IMR-90 (cell line): Measurements from ENCODE around the gene LAS1L. TPM values are rescaled to one million over a fixed set of nuclear protein-coding genes. Genes with fewer than 3 reads are reported as not detected.

Experiments used
- ATAC-seq: fragments of 200-7000 bp; cut with Tn5 transposase; 2 replicates; pipeline ENCODE4 v1.9.1; 2020; ENCODE audit warnings: low read depth, mild to moderate bottlenecking, moderate library complexity
- BruUV-seq: library from RNA; stranded (reverse); fragments of 400-500 nt; replicated peaks from 2 replicates; lab custom pipeline; 2021; lab: Mats Ljungman, UMichigan
- CTCF ChIA-PET: fragments of 300-600 bp; formaldehyde crosslinking; extraction: SDS; loops from one replicate; lab custom pipeline; 2021; ENCODE audit warnings: antibody characterized with exemption; lab: Yijun Ruan, JAX
- POLR2A ChIA-PET: fragments of 300-600 bp; sonication (Branson Sonifier 250); formaldehyde crosslinking; loops from one replicate; lab custom pipeline; 2022; ENCODE audit warnings: antibody characterized with exemption; ENCODE audit not compliant: unreplicated experiment; lab: Charles Lee
- DNase-seq: peaks from one replicate; pipeline ENCODE4 v3.0.0; 2013
- H2AFZ ChIP-seq: replicated peaks from 2 replicates; pipeline ENCODE3; 2013; ENCODE audit warnings: low read length, mild to moderate bottlenecking; ENCODE audit not compliant: poor library complexity
- H2AK5ac ChIP-seq: 2 replicates; pipeline ENCODE4 v1.6.1; 2013; ENCODE audit warnings: low read depth, low read length, inconsistent platforms
- H2AK9ac ChIP-seq: replicated peaks from 2 replicates; pipeline ENCODE3; 2013; ENCODE audit warnings: mild to moderate bottlenecking, low read depth, low read length, moderate library complexity; ENCODE audit not compliant: poor library complexity
- H2BK120ac ChIP-seq: 2 replicates; pipeline ENCODE4 v1.6.1; 2013; ENCODE audit warnings: low read depth, low read length, inconsistent platforms
- H2BK15ac ChIP-seq: 3 replicates; pipeline ENCODE4 v1.6.1; 2013; ENCODE audit warnings: low read depth, low read length, inconsistent platforms
- H2BK20ac ChIP-seq: 2 replicates; pipeline ENCODE4 v1.6.1; 2013; ENCODE audit warnings: low read depth, mild to moderate bottlenecking, inconsistent platforms, low read length, moderate library complexity
- H2BK5ac ChIP-seq: 2 replicates; pipeline ENCODE4 v1.6.1; 2013; ENCODE audit warnings: mild to moderate bottlenecking, low read depth, low read length, inconsistent platforms; ENCODE audit not compliant: poor library complexity, severe bottlenecking
- H3K14ac ChIP-seq: replicated peaks from 2 replicates; pipeline ENCODE4 v1.6.1; 2013; ENCODE audit warnings: low read depth, low read length, inconsistent platforms
- H3K18ac ChIP-seq: 2 replicates; pipeline ENCODE4 v1.6.1; 2013; ENCODE audit warnings: low read depth, low read length, control low read depth
- H3K23ac ChIP-seq: 2 replicates; pipeline ENCODE4 v1.6.1; 2013; ENCODE audit warnings: low read depth, low read length, inconsistent platforms
- H3K27ac ChIP-seq: 2 replicates; pipeline ENCODE4 v1.5.1; 2013; ENCODE audit warnings: mild to moderate bottlenecking, control low read depth, low read length; ENCODE audit not compliant: insufficient read depth
- H3K27me3 ChIP-seq: 2 replicates; pipeline ENCODE4 v1.6.1; 2013; ENCODE audit warnings: low read length; ENCODE audit not compliant: control insufficient read depth, insufficient read depth
- H3K36me3 ChIP-seq: 2 replicates; pipeline ENCODE4 v1.6.1; 2013; ENCODE audit warnings: low read length, mixed read lengths; ENCODE audit not compliant: control insufficient read depth, insufficient read depth
- H3K4ac ChIP-seq: 2 replicates; pipeline ENCODE4 v1.6.1; 2013; ENCODE audit warnings: low read depth, low read length, inconsistent platforms
- H3K4me1 ChIP-seq: 2 replicates; pipeline ENCODE4 v1.6.1; 2013; ENCODE audit warnings: low read length, mixed read lengths; ENCODE audit not compliant: control insufficient read depth, insufficient read depth
- H3K4me2 ChIP-seq: 2 replicates; pipeline ENCODE4 v1.6.1; 2013; ENCODE audit warnings: low read depth, mild to moderate bottlenecking, control low read depth, low read length, moderate library complexity
- H3K4me3 ChIP-seq: 2 replicates; pipeline ENCODE4 v1.5.1; 2013; ENCODE audit warnings: low read depth, mild to moderate bottlenecking, control low read depth, low read length, moderate library complexity; ENCODE audit not compliant: insufficient read depth
- H3K56ac ChIP-seq: 2 replicates; pipeline ENCODE4 v1.6.1; 2013; ENCODE audit warnings: low read length, inconsistent platforms; ENCODE audit not compliant: insufficient read depth; ENCODE audit errors: extremely low read depth
- H3K79me1 ChIP-seq, 2 experiments: 2 replicates each; pipeline ENCODE4 v1.6.1; 2013; ENCODE audit warnings: low read length in 2 of 2, inconsistent platforms in 1 of 2, low read depth in 1 of 2
- H3K9ac ChIP-seq: 2 replicates; pipeline ENCODE4 v1.6.1; 2013; ENCODE audit warnings: low read depth, low read length, control low read depth
- H3K9me1 ChIP-seq: 2 replicates; pipeline ENCODE4 v1.6.1; 2013; ENCODE audit warnings: low read length, inconsistent platforms; ENCODE audit not compliant: insufficient read depth
- H3K9me3 ChIP-seq: 2 replicates; pipeline ENCODE4 v1.6.1; 2013; ENCODE audit warnings: low read length; ENCODE audit not compliant: control insufficient read depth, insufficient read depth
- H4K20me1 ChIP-seq: 2 replicates; pipeline ENCODE4 v1.6.1; 2013; ENCODE audit warnings: low read length, inconsistent platforms; ENCODE audit not compliant: insufficient read depth
- H4K5ac ChIP-seq: 2 replicates; pipeline ENCODE4 v1.6.1; 2013; ENCODE audit warnings: mild to moderate bottlenecking, low read depth, low read length, control low read depth
- H4K8ac ChIP-seq, 2 experiments: 2 replicates each; pipeline ENCODE4 v1.6.1; 2013; ENCODE audit warnings: low read depth in 2 of 2, low read length in 2 of 2, control low read depth in 1 of 2, inconsistent platforms in 1 of 2
- H4K91ac ChIP-seq: 2 replicates; pipeline ENCODE4 v1.6.1; 2013; ENCODE audit warnings: low read depth, low read length, inconsistent platforms; ENCODE audit not compliant: insufficient read depth
- BHLHE40 ChIP-seq: fragments of 150-350 bp; IDR thresholded peaks from 2 replicates; pipeline ENCODE4 v1.6.1; 2016; ENCODE audit warnings: mild to moderate bottlenecking, low read depth, low read length
- CEBPB ChIP-seq: IDR thresholded peaks from 2 replicates; pipeline ENCODE4 v1.6.1; 2012; ENCODE audit warnings: low read depth, low read length, improper control_type of control experiment
- CHD1 ChIP-seq: IDR thresholded peaks from 2 replicates; pipeline ENCODE4 v1.6.1; 2012; ENCODE audit warnings: low read depth, low read length, improper control_type of control experiment
- CTCF ChIP-seq: conservative IDR thresholded peaks from 2 replicates; pipeline ENCODE4 v1.5.1; 2012; ENCODE audit warnings: mild to moderate bottlenecking, low read depth, low read length, improper control_type of control experiment
- ELK1 ChIP-seq: fragments of 150-350 bp; IDR thresholded peaks from 2 replicates; pipeline ENCODE4 v1.6.1; 2016; ENCODE audit warnings: low read depth, mild to moderate bottlenecking, low read length, moderate library complexity, borderline replicate concordance
- FOS ChIP-seq: fragments of 150-350 bp; IDR thresholded peaks from 2 replicates; pipeline ENCODE4 v1.6.1; 2016; ENCODE audit warnings: low read depth, low read length
- MAFK ChIP-seq: IDR thresholded peaks from 2 replicates; pipeline ENCODE4 v1.6.1; 2012; ENCODE audit warnings: low read depth, low read length, improper control_type of control experiment
- MAZ ChIP-seq: IDR thresholded peaks from 2 replicates; pipeline ENCODE4 v1.6.1; 2012; ENCODE audit warnings: low read depth, mild to moderate bottlenecking, low read length, improper control_type of control experiment, moderate library complexity, borderline replicate concordance
- MXI1 ChIP-seq: IDR thresholded peaks from 2 replicates; pipeline ENCODE4 v1.6.1; 2012; ENCODE audit warnings: low read depth, mild to moderate bottlenecking, low read length, moderate library complexity, borderline replicate concordance
- NFE2L2 ChIP-seq: fragments of 150-350 bp; IDR thresholded peaks from 2 replicates; pipeline ENCODE4 v1.6.1; 2016; ENCODE audit warnings: low read depth, mild to moderate bottlenecking, low read length
- POLR2A ChIP-seq: IDR thresholded peaks from 2 replicates; pipeline ENCODE4 v1.6.1; 2012; ENCODE audit warnings: mild to moderate bottlenecking, low read depth, low read length
- RAD21 ChIP-seq: IDR thresholded peaks from 2 replicates; pipeline ENCODE4 v1.6.1; 2012; ENCODE audit warnings: low read length, improper control_type of control experiment
- RCOR1 ChIP-seq: IDR thresholded peaks from 2 replicates; pipeline ENCODE4 v1.6.1; 2012; ENCODE audit warnings: mild to moderate bottlenecking, low read length, improper control_type of control experiment; ENCODE audit not compliant: insufficient replicate concordance
- RFX5 ChIP-seq: IDR thresholded peaks from 2 replicates; pipeline ENCODE4 v1.8.0; 2012; ENCODE audit warnings: low read depth, mild to moderate bottlenecking, low read length, moderate library complexity
- SMC3 ChIP-seq: fragments of 150-350 bp; IDR thresholded peaks from 2 replicates; pipeline ENCODE4 v1.6.1; 2016; ENCODE audit warnings: low read depth, mild to moderate bottlenecking, antibody characterized with exemption, low read length, moderate library complexity
- USF2 ChIP-seq: fragments of 150-350 bp; IDR thresholded peaks from 2 replicates; pipeline ENCODE4 v1.6.1; 2017; ENCODE audit warnings: mild to moderate bottlenecking, antibody characterized with exemption, low read length, low read depth
- WGBS, 2 experiments: methylation state at CpG; one replicate each; pipeline versions ENCODE4 v1.1.5 to v1.1.7; 2013; ENCODE audit warnings: missing lambda C conversion rate in 2 of 2; ENCODE audit not compliant: insufficient read length in 1 of 2; ENCODE audit errors: extremely low coverage in 2 of 2; 5-methylcytosine and 5-hydroxymethylcytosine counted together
- dilution Hi-C: fragments of 300-500 bp; cut with HindIII; formaldehyde crosslinking; loops from one replicate; pipeline ENCODE4 v1.14.3; 2018; ENCODE audit warnings: low sequenced_read_pairs; ENCODE audit not compliant: unreplicated experiment
- in situ Hi-C: fragments of 300-500 bp; cut with MboI; formaldehyde crosslinking; loops from 3 replicates; pipeline ENCODE4 v1.14.3; 2019; ENCODE audit warnings: low sequenced_read_pairs, inconsistent platforms, mixed read lengths
- intact Hi-C: fragments of 100-400 bp; cut with micrococcal nuclease; formaldehyde crosslinking; loops from 2 replicates; pipeline ENCODE4 v1.10.0; 2022
- polyA plus RNA-seq, 3 experiments: library from polyadenylated mRNA; depleted of rRNA; stranded (reverse); fragments of >200 nt; gene quantifications; 2 replicates each; pipeline ENCODE4 v1.2.3, GENCODE V29; 2012; ENCODE audit warnings: low replicate concordance in 1 of 3
- total RNA-seq: library from RNA; depleted of rRNA; stranded (reverse); fragments of >200 nt; gene quantifications from 2 replicates; pipeline ENCODE4 v1.2.3, GENCODE V29; 2012

LAS1L gene
- total and polyA plus RNA-seq, 2 of the 4 experiments (the other 2 are of a cell fraction): 22.8 to 29.2 TPM

GRCh38 chrX:65551086-65551485, 16.5 kb upstream of the LAS1L start:
- H3K4me2 ChIP-seq: no peak overlapping the region
- no peak overlapping the region for H2BK120ac ChIP-seq
- H2AK9ac ChIP-seq: no peak overlapping the region
- H2BK15ac ChIP-seq: no peak overlapping the region
- H3K9me3 ChIP-seq: no peaks in the 10 kb centered on the region; the same call in 1 of the 2 replicates
- ChIA-PET POLR2A (no interaction called here), CTCF (no interaction called here)
- peaks cover 2% of the 10 kb centered on the region; the same call in 1 of the 2 replicates for H3K27me3 ChIP-seq
- no peak overlapping the region for H3K4me3 ChIP-seq
- H3K18ac ChIP-seq: no peak overlapping the region
- no peak overlapping the region for H4K8ac ChIP-seq
- dilution Hi-C loops: no loop called here
- no peak overlapping the region for H4K5ac ChIP-seq
- ATAC-seq (no peak), DNase-seq (no peak)
- no peaks in the 10 kb centered on the region for H3K4me1 ChIP-seq
- H2AK5ac ChIP-seq: no peak overlapping the region
- no peak overlapping the region for H2BK20ac ChIP-seq
- H3K36me3 ChIP-seq: no peaks in the 10 kb centered on the region
- no peak overlapping the region for H3K56ac ChIP-seq
- TF ChIP-seq BHLHE40: no peak
- no peak for TF ChIP-seq POLR2A
- no peak for TF ChIP-seq RAD21
- TF ChIP-seq CEBPB: no peak
- TF ChIP-seq RFX5: no peak
- TF ChIP-seq RCOR1: no peak
- TF ChIP-seq MAZ: no peak
- no peak for TF ChIP-seq ELK1
- TF ChIP-seq FOS: no peak
- no peak for TF ChIP-seq USF2
- no peak for TF ChIP-seq CHD1
- no peak for TF ChIP-seq NFE2L2
- no peak for TF ChIP-seq SMC3
- TF ChIP-seq CTCF: no peak
- no peak for TF ChIP-seq MAFK
- no peak for TF ChIP-seq MXI1
- no peaks in the 10 kb centered on the region for H3K9me1 ChIP-seq
- no peak overlapping the region for H3K23ac ChIP-seq
- H2AFZ ChIP-seq: no peak overlapping the region
- intact Hi-C loops: no loop called here
- H3K14ac ChIP-seq: no peak overlapping the region
- H2BK5ac ChIP-seq: no peak overlapping the region
- H3K9ac ChIP-seq: no peak overlapping the region
- 65% methylated on average over 13 of the region's 16 CpGs; no CpG with 5 or more reads in 1 of the 2 experiments for WGBS, 2 experiments
- H3K79me1 ChIP-seq: no peaks in the 10 kb centered on the region
- in situ Hi-C loops: no loop called here
- no TSS peak for BruUV-seq
- no peak overlapping the region for H3K27ac ChIP-seq
- H3K4ac ChIP-seq: no peak overlapping the region
- H4K91ac ChIP-seq: no peak overlapping the region
- no peaks in the 10 kb centered on the region for H4K20me1 ChIP-seq
